H1 (cell line): ENCODE measurements around the gene SPRED1. TPM values are rescaled to one million over a fixed set of nuclear protein-coding genes. Genes with fewer than 3 reads are reported as not detected.

Experiments
- CTCF ChIA-PET: fragments of 300-600 bp; sonication (Branson Sonifier 250); formaldehyde crosslinking; loops from one replicate; lab custom pipeline; 2021; ENCODE audit not compliant: partially characterized antibody; lab: Charles Lee
- POLR2A ChIA-PET: fragments of 300-600 bp; sonication (Branson Sonifier 250); formaldehyde crosslinking; loops from one replicate; lab custom pipeline; 2021; ENCODE audit warnings: inconsistent platforms; ENCODE audit not compliant: partially characterized antibody; lab: Charles Lee
- DNase-seq, 2 experiments: peaks; one replicate each; pipeline versions ENCODE4 v3.0.0 to v3.0.0-alpha.2; 2010 to 2022; ENCODE audit warnings: low spot score in 2 of 2, low read depth in 1 of 2, mixed read lengths in 1 of 2
- FAIRE-seq: peaks from 2 replicates; lab custom pipeline; 2011; peaks lifted over from hg19 to GRCh38; lab: Jason Lieb, UNC
- H2AFZ ChIP-seq: 2 replicates; pipeline ENCODE4 v1.8.1; 2012; ENCODE audit warnings: low read length, inconsistent platforms
- H2AK5ac ChIP-seq: 2 replicates; pipeline ENCODE4 v1.6.1; 2013; ENCODE audit warnings: low read depth, low read length
- H2BK120ac ChIP-seq: replicated peaks from 2 replicates; pipeline ENCODE3; 2013; ENCODE audit warnings: low read depth, low read length, inconsistent platforms
- H2BK12ac ChIP-seq: 2 replicates; pipeline ENCODE4 v1.6.1; 2013; ENCODE audit warnings: low read depth, low read length
- H2BK15ac ChIP-seq: 2 replicates; pipeline ENCODE4 v1.6.1; 2013; ENCODE audit warnings: low read length
- H2BK20ac ChIP-seq: 2 replicates; pipeline ENCODE4 v1.6.1; 2013; ENCODE audit warnings: low read length
- H2BK5ac ChIP-seq: 2 replicates; pipeline ENCODE4 v1.6.1; 2013; ENCODE audit warnings: low read depth, low read length
- H3K14ac ChIP-seq: 2 replicates; pipeline ENCODE4 v1.6.1; 2013; ENCODE audit warnings: inconsistent platforms; ENCODE audit not compliant: insufficient read length
- H3K18ac ChIP-seq: 2 replicates; pipeline ENCODE4 v1.6.1; 2013; ENCODE audit warnings: low read length; ENCODE audit errors: extremely low read depth
- H3K23ac ChIP-seq: 2 replicates; pipeline ENCODE4 v1.6.1; 2013; ENCODE audit warnings: inconsistent platforms; ENCODE audit not compliant: insufficient read length
- H3K23me2 ChIP-seq: 2 replicates; pipeline ENCODE4 v1.6.1; 2013; ENCODE audit warnings: low read depth, low read length
- H3K27ac ChIP-seq: 2 replicates; pipeline ENCODE4 v1.6.1; 2011; ENCODE audit warnings: low read depth, low read length, inconsistent platforms
- H3K27me3 ChIP-seq, 4 experiments: replicated peaks in 1 of 4; 1 replicate in 1 of 4; 2 replicates in 3 of 4; pipeline versions ENCODE4 v1.6.1 to v1.8.1; 2011 to 2013; ENCODE audit warnings: low read length in 3 of 4, mild to moderate bottlenecking in 3 of 4, inconsistent platforms in 2 of 4, mixed read lengths in 2 of 4, moderate library complexity in 1 of 4; ENCODE audit not compliant: control insufficient read depth in 3 of 4, insufficient read depth in 3 of 4; ENCODE audit errors: extremely low read depth in 1 of 4
- H3K36me3 ChIP-seq, 4 experiments: 2 replicates each; pipeline versions ENCODE4 v1.6.1 to v1.8.1; 2011 to 2013; ENCODE audit warnings: mild to moderate bottlenecking in 4 of 4, low read length in 3 of 4, moderate library complexity in 2 of 4, control low read depth in 1 of 4, inconsistent platforms in 1 of 4; ENCODE audit not compliant: insufficient read depth in 4 of 4, control insufficient read depth in 2 of 4
- H3K4ac ChIP-seq: replicated peaks from 2 replicates; pipeline ENCODE3; 2013; ENCODE audit warnings: low read length, low read depth, mixed read lengths, inconsistent platforms; ENCODE audit not compliant: insufficient read length
- H3K4me1 ChIP-seq, 4 experiments: replicated peaks in 1 of 4; 1 replicate in 1 of 4; 2 replicates in 3 of 4; pipeline versions ENCODE4 v1.6.1 to v1.8.1; 2011 to 2013; ENCODE audit warnings: low read length in 3 of 4, inconsistent platforms in 2 of 4, mixed read lengths in 1 of 4; ENCODE audit not compliant: insufficient read depth in 4 of 4, control insufficient read depth in 3 of 4
- H3K4me2 ChIP-seq, 2 experiments: 2 replicates each; pipeline versions ENCODE4 v1.6.1 to v1.8.1; 2011 to 2013; ENCODE audit warnings: low read depth in 2 of 2, low read length in 2 of 2, control low read depth in 1 of 2, inconsistent platforms in 1 of 2, mild to moderate bottlenecking in 1 of 2; ENCODE audit not compliant: insufficient read depth in 1 of 2
- H3K4me3 ChIP-seq, 4 experiments: fragments of 200-600, 300-600 bp in 1 of 4; sonication (generic), shearing (Covaris generic), sonication (Bioruptor Twin) in 1 of 4; 2 replicates each; pipeline versions ENCODE4 v1.5.1 to v1.8.1; 2011 to 2016; ENCODE audit warnings: low read length in 4 of 4, low read depth in 3 of 4, control low read depth in 2 of 4, inconsistent platforms in 2 of 4, mild to moderate bottlenecking in 2 of 4, mixed read lengths in 1 of 4, moderate library complexity in 1 of 4; ENCODE audit not compliant: insufficient read depth in 2 of 4; ENCODE audit errors: extremely low read depth in 1 of 4
- H3K56ac ChIP-seq: replicated peaks from 2 replicates; pipeline ENCODE3; 2013; ENCODE audit warnings: low read depth, mild to moderate bottlenecking, mixed read lengths, low read length, inconsistent platforms; ENCODE audit not compliant: insufficient read length
- H3K79me1 ChIP-seq: 2 replicates; pipeline ENCODE4 v1.6.1; 2013; ENCODE audit warnings: low read depth, low read length, control low read depth
- H3K79me2 ChIP-seq, 2 experiments: 2 replicates each; pipeline versions ENCODE4 v1.6.1 to v1.8.1; 2012 to 2013; ENCODE audit warnings: low read length in 2 of 2, mild to moderate bottlenecking in 2 of 2, inconsistent platforms in 1 of 2; ENCODE audit not compliant: insufficient read depth in 2 of 2, control insufficient read depth in 1 of 2
- H3K9ac ChIP-seq, 4 experiments: replicated peaks in 1 of 4; 1 replicate in 1 of 4; 2 replicates in 3 of 4; pipeline versions ENCODE4 v1.6.1 to v1.8.1; 2011 to 2013; ENCODE audit warnings: low read depth in 3 of 4, low read length in 3 of 4, control low read depth in 2 of 4, mild to moderate bottlenecking in 2 of 4, moderate library complexity in 2 of 4, inconsistent platforms in 1 of 4; ENCODE audit errors: extremely low read depth in 1 of 4
- H3K9me3 ChIP-seq, 2 experiments: 2 replicates each; pipeline versions ENCODE4 v1.6.1 to v1.8.1; 2012 to 2013; ENCODE audit warnings: mild to moderate bottlenecking in 2 of 2, moderate library complexity in 2 of 2, control low read depth in 1 of 2, inconsistent platforms in 1 of 2, low read depth in 1 of 2, low read length in 1 of 2, mixed read lengths in 1 of 2; ENCODE audit not compliant: insufficient read depth in 2 of 2
- H4K20me1 ChIP-seq, 2 experiments: replicated peaks in 1 of 2; 2 replicates each; pipeline versions ENCODE3 to v1.8.1; 2011 to 2013; ENCODE audit warnings: inconsistent platforms in 2 of 2, low read length in 2 of 2, mild to moderate bottlenecking in 1 of 2; ENCODE audit not compliant: insufficient read depth in 2 of 2, control insufficient read depth in 1 of 2
- H4K5ac ChIP-seq: 2 replicates; pipeline ENCODE4 v1.6.1; 2013; ENCODE audit warnings: low read length, low read depth, mixed read lengths, inconsistent platforms; ENCODE audit not compliant: insufficient read length
- H4K8ac ChIP-seq: 2 replicates; pipeline ENCODE4 v1.8.0; 2013; ENCODE audit warnings: mild to moderate bottlenecking, moderate library complexity, low read length, inconsistent platforms; ENCODE audit not compliant: insufficient read depth; ENCODE audit errors: extremely low read depth
- H4K91ac ChIP-seq: replicated peaks from 2 replicates; pipeline ENCODE3; 2013; ENCODE audit warnings: low read length, mixed read lengths, inconsistent platforms; ENCODE audit not compliant: insufficient read length
- KDM4A ChIP-seq: IDR thresholded peaks from one replicate; pipeline ENCODE4 v1.7.1; 2012; ENCODE audit warnings: low read depth, mild to moderate bottlenecking, moderate library complexity, low read length, inconsistent platforms; ENCODE audit not compliant: severe bottlenecking
- WGBS, 2 experiments: shearing (Covaris generic) in 1 of 2; methylation state at CpG; one replicate each; pipeline versions ENCODE4 v1.1.6 to v1.1.7; 2013 to 2015; ENCODE audit warnings: low lambda C conversion rate in 2 of 2, mixed read lengths in 2 of 2, inconsistent platforms in 1 of 2, low coverage in 1 of 2, missing lambda C conversion rate in 1 of 2; ENCODE audit not compliant: insufficient replicate concordance in 2 of 2, insufficient coverage in 1 of 2, insufficient read length in 1 of 2; ENCODE audit errors: extremely low coverage in 1 of 2, missing lambda C conversion rate in 1 of 2; 5-methylcytosine and 5-hydroxymethylcytosine counted together
- polyA plus RNA-seq, 7 experiments: library from polyadenylated mRNA; depleted of rRNA in 3 of 7; stranded (reverse) in 5 of 7; unstranded in 2 of 7; fragments of >200 nt in 5 of 7; fragments of 200-250 nt in 2 of 7; gene quantifications; 1 replicate in 5 of 7; 2 replicates in 1 of 7; 4 replicates in 1 of 7; pipeline versions ENCODE4 v1.2.1 to v1.2.3, GENCODE V29; 2011 to 2013; ENCODE audit warnings: missing spikeins in 2 of 7, mixed read lengths in 2 of 7
- total RNA-seq: library from RNA; stranded (reverse); fragmentation: NEBNext Ultra II Directional; extraction: Animal tissue kit (Norgen Biotek cat#: 25700); gene quantifications from 2 replicates; pipeline ENCODE4 v1.2.1, GENCODE V29; 2021

SPRED1 gene
- total and polyA plus RNA-seq, 2 of the 8 experiments (the other 6 are each of a cell fraction or from before 2014, with no cell fraction given): 5.5 to 30.3 TPM

DNA sequence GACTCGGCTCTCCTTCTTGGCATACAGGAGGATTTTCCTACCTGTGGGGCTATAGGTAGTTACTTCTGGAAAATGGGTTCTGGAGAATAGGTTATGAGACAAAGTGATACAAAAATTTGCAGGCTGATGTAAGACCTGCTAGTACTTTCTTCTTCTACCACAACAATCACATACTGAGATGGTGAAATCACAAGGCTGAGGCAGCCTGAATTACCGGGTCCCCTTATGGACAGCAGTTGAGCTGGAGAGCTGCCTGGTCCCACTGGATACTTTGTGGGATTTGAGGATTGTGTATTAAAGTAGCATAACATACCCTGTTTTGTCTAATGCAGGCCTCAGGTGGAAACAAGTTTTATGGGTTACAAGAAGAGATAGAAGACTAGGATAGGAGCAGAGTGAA lies 114.8 kb downstream of the SPRED1 start:
- H4K20me1 ChIP-seq: no peaks in the 10 kb centered on the region
- H3K14ac ChIP-seq: no peak overlapping the region
- DNase-seq (no peak), FAIRE-seq (no peak)
- WGBS, 2 experiments: 85% methylated on average over 2 of the region's 2 CpGs; no CpG with 5 or more reads in 1 of the 2 experiments
- 0 out of 2 replicates have a peak overlapping the region, but pooled peaks have one; percentile 1 for H2AFZ ChIP-seq
- no peaks in the 10 kb centered on the region for H3K79me2 ChIP-seq
- ChIA-PET POLR2A (no interaction called here), CTCF (interaction anchor here (2.1 kb wide), 1 partner anchor 365 kb away, joined by 5 read pairs; no protein-coding TSS in a partner anchor)
- H2BK120ac ChIP-seq: no peak overlapping the region
- no peak overlapping the region for H2BK15ac ChIP-seq
- no peak overlapping the region for H3K27ac ChIP-seq
- H3K79me1 ChIP-seq: no peaks in the 10 kb centered on the region
- H3K4me1 ChIP-seq: no peaks in the 10 kb centered on the region
- no peak overlapping the region for H2BK5ac ChIP-seq
- H3K9ac ChIP-seq: no peak overlapping the region
- no peak overlapping the region for H3K4me3 ChIP-seq
- H2BK20ac ChIP-seq: no peak overlapping the region
- H4K8ac ChIP-seq: no peak overlapping the region
- H3K9me3 ChIP-seq: no peaks in the 10 kb centered on the region
- H3K56ac ChIP-seq: peak overlapping the region; percentile 4
- TF ChIP-seq KDM4A: no peak
- no peak overlapping the region for H2BK12ac ChIP-seq
- H3K36me3 ChIP-seq: no peaks in the 10 kb centered on the region
- no peak overlapping the region for H4K5ac ChIP-seq
- no peak overlapping the region for H4K91ac ChIP-seq
- no peak overlapping the region for H3K18ac ChIP-seq
- H3K4me2 ChIP-seq: no peak overlapping the region
- no peak overlapping the region for H3K4ac ChIP-seq
- H3K23me2 ChIP-seq: no peaks in the 10 kb centered on the region
- no peak overlapping the region for H3K23ac ChIP-seq
- H2AK5ac ChIP-seq: no peak overlapping the region
- no peaks in the 10 kb centered on the region for H3K27me3 ChIP-seq
